HEK293T (cell line): Measurements from ENCODE around the gene CSNK1D.

Experiments used
- ARNT ChIP-seq: fragments of 450-650 bp; IDR thresholded peaks from 2 replicates; pipeline ENCODE4 v1.6.1; 2017; ENCODE audit warnings: mild to moderate bottlenecking
- BHLHE40 ChIP-seq: fragments of 450-650 bp; IDR thresholded peaks from 2 replicates; pipeline ENCODE4 v1.6.1; 2016; ENCODE audit warnings: mild to moderate bottlenecking, moderate library complexity, borderline replicate concordance
- CTBP1 ChIP-seq: fragments of 450-650 bp; IDR thresholded peaks from 2 replicates; pipeline ENCODE4 v1.6.1; 2016; ENCODE audit warnings: borderline replicate concordance
- ELF4 ChIP-seq: fragments of 450-650 bp; IDR thresholded peaks from 2 replicates; pipeline ENCODE4 v1.6.1; 2017; ENCODE audit warnings: antibody characterized with exemption
- FOXA1 ChIP-seq: fragments of 450-650 bp; IDR thresholded peaks from 2 replicates; pipeline ENCODE4 v1.6.1; 2016; ENCODE audit warnings: mild to moderate bottlenecking
- FOXM1 ChIP-seq: fragments of 450-650 bp; IDR thresholded peaks from 2 replicates; pipeline ENCODE4 v1.6.1; 2017; ENCODE audit warnings: mild to moderate bottlenecking, borderline replicate concordance
- HDGF ChIP-seq: fragments of 450-650 bp; IDR thresholded peaks from 2 replicates; pipeline ENCODE4 v1.6.1; 2017; ENCODE audit warnings: antibody characterized with exemption, borderline replicate concordance
- L3MBTL2 ChIP-seq: fragments of 450-650 bp; conservative IDR thresholded peaks from 2 replicates; pipeline ENCODE4 v1.6.1; 2016; ENCODE audit warnings: mild to moderate bottlenecking
- LEF1 ChIP-seq: fragments of 450-650 bp; IDR thresholded peaks from 2 replicates; pipeline ENCODE4 v1.6.1; 2017; ENCODE audit warnings: mild to moderate bottlenecking, borderline replicate concordance
- NFRKB ChIP-seq: fragments of 450-650 bp; IDR thresholded peaks from 2 replicates; pipeline ENCODE4 v1.6.1; 2016; ENCODE audit warnings: mild to moderate bottlenecking, moderate library complexity
- SP1 ChIP-seq: fragments of 450-650 bp; IDR thresholded peaks from 2 replicates; pipeline ENCODE4 v1.6.1; 2017
- SUZ12 ChIP-seq: fragments of 450-650 bp; IDR thresholded peaks from 2 replicates; pipeline ENCODE4 v1.6.1; 2016; ENCODE audit warnings: mild to moderate bottlenecking
- TARDBP ChIP-seq: fragments of 450-650 bp; IDR thresholded peaks from 2 replicates; pipeline ENCODE4 v1.6.1; 2016
- TF ChIP-seq, protein P1 (sequence below): fragments of 450-650 bp; IDR thresholded peaks from 2 replicates; pipeline ENCODE4 v1.6.1; 2016

DNA sequence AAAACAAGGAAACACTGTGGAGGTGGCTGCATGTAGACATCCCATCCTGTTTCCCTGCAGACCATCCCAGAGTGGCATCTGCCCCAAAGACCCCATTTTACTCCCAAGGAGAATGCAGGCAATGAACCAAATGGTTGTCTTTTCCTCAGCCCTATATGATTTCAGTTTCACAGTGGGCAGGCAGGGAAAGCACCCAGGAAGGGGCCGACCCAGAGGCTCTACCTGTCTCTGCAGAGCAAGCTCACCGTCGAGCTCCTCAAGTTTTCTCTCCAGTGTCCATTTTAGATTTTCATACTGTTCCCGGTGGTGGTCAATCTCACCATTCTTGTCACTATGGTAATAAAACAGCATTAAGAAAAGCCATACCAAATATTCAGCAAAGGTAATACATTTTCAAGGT is 75.4 kb downstream of the CSNK1D start:
- TF ChIP-seq FOXA1 (no peak), LEF1 (no peak), ELF4 (no peak), FOXM1 (no peak), L3MBTL2 (no peak), BHLHE40 (no peak), TARDBP (no peak), SP1 (no peak), NFRKB (no peak), HDGF (no peak), SUZ12 (no peak), CTBP1 (no peak), ARNT (no peak)
- TF ChIP-seq, protein P1, sequence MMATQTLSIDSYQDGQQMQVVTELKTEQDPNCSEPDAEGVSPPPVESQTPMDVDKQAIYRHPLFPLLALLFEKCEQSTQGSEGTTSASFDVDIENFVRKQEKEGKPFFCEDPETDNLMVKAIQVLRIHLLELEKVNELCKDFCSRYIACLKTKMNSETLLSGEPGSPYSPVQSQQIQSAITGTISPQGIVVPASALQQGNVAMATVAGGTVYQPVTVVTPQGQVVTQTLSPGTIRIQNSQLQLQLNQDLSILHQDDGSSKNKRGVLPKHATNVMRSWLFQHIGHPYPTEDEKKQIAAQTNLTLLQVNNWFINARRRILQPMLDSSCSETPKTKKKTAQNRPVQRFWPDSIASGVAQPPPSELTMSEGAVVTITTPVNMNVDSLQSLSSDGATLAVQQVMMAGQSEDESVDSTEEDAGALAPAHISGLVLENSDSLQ = no peak
